ENCODE data around the gene MTRR. TPM values are rescaled to one million over a fixed set of nuclear protein-coding genes. Genes with fewer than 3 reads are reported as not detected.

Gene MTRR
- total RNA-seq, 1 experiment from 2014 or later: 61.2 TPM

DNA sequence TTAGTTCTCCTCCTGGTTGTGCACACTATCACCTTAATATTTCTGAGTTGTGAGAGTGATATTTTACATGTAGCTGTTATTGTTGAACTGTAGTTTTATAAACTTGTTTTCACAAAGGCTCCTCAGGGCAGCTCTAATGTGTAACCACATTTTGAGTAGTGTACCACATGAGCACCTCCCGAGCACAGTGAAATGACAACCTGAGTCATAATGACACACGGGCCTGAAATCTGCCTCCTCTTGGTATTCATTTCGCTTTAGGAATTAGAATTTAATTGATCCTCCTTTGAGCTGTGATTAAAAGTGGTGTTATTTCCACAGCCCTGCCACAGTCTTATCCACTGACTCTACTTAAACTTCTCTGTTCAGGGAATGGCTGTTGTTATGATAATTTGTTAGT, 7.9 kb downstream of the MTRR start:
- CTCF ChIA-PET: no interaction called here
- H3K9me3 Mint-ChIP-seq (ENCODE audit: low read depth, unreplicated experiment): no peaks in the 10 kb centered on the region
- peaks cover 53% of the 10 kb centered on the region for H3K4me1 Mint-ChIP-seq (ENCODE audit: low read depth, unreplicated experiment)
- no peak overlapping the region for H3K4me3 Mint-ChIP-seq (ENCODE audit: low read depth, unreplicated experiment)
- TF ChIP-seq, protein P1, sequence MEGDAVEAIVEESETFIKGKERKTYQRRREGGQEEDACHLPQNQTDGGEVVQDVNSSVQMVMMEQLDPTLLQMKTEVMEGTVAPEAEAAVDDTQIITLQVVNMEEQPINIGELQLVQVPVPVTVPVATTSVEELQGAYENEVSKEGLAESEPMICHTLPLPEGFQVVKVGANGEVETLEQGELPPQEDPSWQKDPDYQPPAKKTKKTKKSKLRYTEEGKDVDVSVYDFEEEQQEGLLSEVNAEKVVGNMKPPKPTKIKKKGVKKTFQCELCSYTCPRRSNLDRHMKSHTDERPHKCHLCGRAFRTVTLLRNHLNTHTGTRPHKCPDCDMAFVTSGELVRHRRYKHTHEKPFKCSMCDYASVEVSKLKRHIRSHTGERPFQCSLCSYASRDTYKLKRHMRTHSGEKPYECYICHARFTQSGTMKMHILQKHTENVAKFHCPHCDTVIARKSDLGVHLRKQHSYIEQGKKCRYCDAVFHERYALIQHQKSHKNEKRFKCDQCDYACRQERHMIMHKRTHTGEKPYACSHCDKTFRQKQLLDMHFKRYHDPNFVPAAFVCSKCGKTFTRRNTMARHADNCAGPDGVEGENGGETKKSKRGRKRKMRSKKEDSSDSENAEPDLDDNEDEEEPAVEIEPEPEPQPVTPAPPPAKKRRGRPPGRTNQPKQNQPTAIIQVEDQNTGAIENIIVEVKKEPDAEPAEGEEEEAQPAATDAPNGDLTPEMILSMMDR (IDR thresholded peaks at IDR 0.05; ENCODE audit: unreplicated experiment): no peak
- H3K27me3 Mint-ChIP-seq (ENCODE audit: unreplicated experiment): no peaks in the 10 kb centered on the region
- intact Hi-C loops (cut with micrococcal nuclease; ENCODE audit: unreplicated experiment): no loop called here
- peaks cover 29% of the 10 kb centered on the region for H3K36me3 Mint-ChIP-seq (ENCODE audit: insufficient read depth, unreplicated experiment)
- H3K27ac Mint-ChIP-seq (ENCODE audit: unreplicated experiment): no peak overlapping the region
- no TSS peak for BruUV-seq (replicated peaks)
- DNase-seq: no peak

DNA sequence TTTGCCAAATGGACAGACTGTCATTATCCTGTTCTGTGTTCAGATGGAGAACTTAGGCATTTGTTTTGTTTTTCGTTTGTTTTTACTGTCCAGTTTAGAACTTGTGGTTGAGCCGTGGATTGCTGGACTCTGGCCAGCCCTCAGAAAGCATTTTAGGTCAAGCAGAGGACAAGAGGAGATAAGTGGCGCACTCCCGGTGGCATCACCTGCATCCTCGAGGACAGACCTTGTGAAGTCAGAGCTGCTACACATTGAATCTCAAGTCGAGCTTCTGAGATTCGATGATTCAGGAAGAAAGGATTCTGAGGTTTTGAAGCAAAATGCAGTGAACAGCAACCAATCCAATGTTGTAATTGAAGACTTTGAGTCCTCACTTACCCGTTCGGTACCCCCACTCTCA, 8.9 kb downstream of the MTRR start:
- Mint-ChIP-seq H3K4me1 (ENCODE audit: low read depth, unreplicated experiment) (peaks cover 43% of the 10 kb centered on the region), H3K27ac (ENCODE audit: unreplicated experiment) (no peak overlapping the region), H3K9me3 (ENCODE audit: low read depth, unreplicated experiment) (no peaks in the 10 kb centered on the region), H3K27me3 (ENCODE audit: unreplicated experiment) (no peaks in the 10 kb centered on the region), H3K36me3 (ENCODE audit: insufficient read depth, unreplicated experiment) (peaks cover 31% of the 10 kb centered on the region), H3K4me3 (ENCODE audit: low read depth, unreplicated experiment) (no peak overlapping the region)
- DNase-seq: no peak
- TF ChIP-seq, protein P1 (IDR thresholded peaks at IDR 0.05; ENCODE audit: unreplicated experiment): no peak
- no TSS peak for BruUV-seq (replicated peaks)
- intact Hi-C loops (cut with micrococcal nuclease; ENCODE audit: unreplicated experiment): no loop called here
- CTCF ChIA-PET: no interaction called here

DNA sequence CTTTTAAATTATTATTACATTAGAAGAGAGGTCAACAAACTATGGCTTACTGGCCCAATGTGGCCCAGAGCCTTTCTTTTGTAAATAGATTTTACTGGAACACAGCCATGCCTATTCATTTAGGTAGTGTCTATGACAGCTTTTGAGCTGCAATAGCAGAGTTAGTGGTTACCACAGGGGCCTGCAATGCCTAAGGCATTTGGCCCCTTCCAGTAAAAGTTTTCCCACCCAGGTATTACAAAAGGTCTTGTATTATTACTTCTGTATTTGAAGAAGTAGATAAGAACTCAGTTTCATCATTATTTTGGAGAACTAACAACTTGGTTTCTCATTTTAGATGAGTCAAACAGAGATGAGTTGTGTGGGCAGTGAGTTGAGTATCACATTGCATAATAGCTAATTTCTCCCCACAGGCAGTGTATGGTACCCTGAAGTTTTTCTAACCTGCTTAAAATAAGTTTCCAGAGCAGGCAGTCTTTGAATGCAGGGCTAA, 9.5 kb downstream of the MTRR start:
- no peak overlapping the region for H3K27ac Mint-ChIP-seq (ENCODE audit: unreplicated experiment)
- no TSS peak for BruUV-seq (replicated peaks)
- no peaks in the 10 kb centered on the region for H3K9me3 Mint-ChIP-seq (ENCODE audit: low read depth, unreplicated experiment)
- no peaks in the 10 kb centered on the region for H3K27me3 Mint-ChIP-seq (ENCODE audit: unreplicated experiment)
- H3K4me1 Mint-ChIP-seq (ENCODE audit: low read depth, unreplicated experiment): peaks cover 37% of the 10 kb centered on the region
- no peak for DNase-seq
- CTCF ChIA-PET: interaction anchor here (0.5 to 0.7 kb wide), 2 partner anchors 18 to 23 kb away, joined by 3 read pairs; no protein-coding TSS in a partner anchor
- TF ChIP-seq, protein P1 (IDR thresholded peaks at IDR 0.05; ENCODE audit: unreplicated experiment): no peak
- intact Hi-C loops (cut with micrococcal nuclease; ENCODE audit: unreplicated experiment): no loop called here
- H3K36me3 Mint-ChIP-seq (ENCODE audit: insufficient read depth, unreplicated experiment): peaks cover 31% of the 10 kb centered on the region
- H3K4me3 Mint-ChIP-seq (ENCODE audit: low read depth, unreplicated experiment): no peak overlapping the region

DNA sequence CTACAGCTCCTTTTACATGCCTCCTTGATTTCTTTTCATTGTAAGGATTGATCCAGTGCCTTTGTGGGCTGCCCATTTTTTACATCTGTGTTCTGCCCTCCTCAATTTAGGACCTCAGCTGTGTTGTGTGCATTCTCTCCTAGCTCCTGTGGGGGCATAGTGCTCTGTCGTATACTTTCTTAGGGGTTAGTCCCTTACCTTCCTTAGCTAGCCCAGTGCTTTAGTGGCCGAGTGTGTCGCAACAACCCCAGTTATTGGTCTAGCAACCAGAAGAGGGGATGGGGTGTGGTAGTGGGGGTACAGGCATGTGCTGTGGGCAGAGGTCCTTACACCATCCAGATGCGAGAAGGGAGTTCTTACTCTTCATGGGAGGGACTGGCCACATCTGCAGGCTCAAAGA, 12.1 kb downstream of the MTRR start:
- no peak overlapping the region for H3K4me3 Mint-ChIP-seq (ENCODE audit: low read depth, unreplicated experiment)
- no peak for DNase-seq
- H3K36me3 Mint-ChIP-seq (ENCODE audit: insufficient read depth, unreplicated experiment): peaks cover 36% of the 10 kb centered on the region
- no peaks in the 10 kb centered on the region for H3K9me3 Mint-ChIP-seq (ENCODE audit: low read depth, unreplicated experiment)
- no peak overlapping the region for H3K27ac Mint-ChIP-seq (ENCODE audit: unreplicated experiment)
- CTCF ChIA-PET: no interaction called here
- no TSS peak for BruUV-seq (replicated peaks)
- no peaks in the 10 kb centered on the region for H3K27me3 Mint-ChIP-seq (ENCODE audit: unreplicated experiment)
- intact Hi-C loops (cut with micrococcal nuclease; ENCODE audit: unreplicated experiment): no loop called here
- peaks cover 34% of the 10 kb centered on the region for H3K4me1 Mint-ChIP-seq (ENCODE audit: low read depth, unreplicated experiment)
- TF ChIP-seq, protein P1 (IDR thresholded peaks at IDR 0.05; ENCODE audit: unreplicated experiment): no peak
